Spleen (tissue), 11 donors: Measurements from ENCODE around the gene CCDC192. TPM values are rescaled to one million over a fixed set of nuclear protein-coding genes. Genes with fewer than 3 reads are reported as not detected.

Experiments
- DNase-seq: peaks from one replicate; pipeline ENCODE4 v3.0.0-alpha.2; 2020
- H3K27ac ChIP-seq, 8 donors: fragments of 200-600 bp; sonication (generic) in 7 of 8; 1 replicate in 4 of 8; 2 replicates in 4 of 8; pipeline versions ENCODE4 v1.5.0 to v1.8.0; 2016 to 2021; ENCODE audit warnings: inconsistent platforms in 4 of 8, mild to moderate bottlenecking in 4 of 8, moderate library complexity in 1 of 8
- H3K27me3 ChIP-seq, 7 donors: fragments of 200-600 bp; sonication (generic) in 6 of 7; replicated peaks in 1 of 7; 1 replicate in 4 of 7; 2 replicates in 3 of 7; pipeline versions ENCODE4 v1.5.0 to v1.8.0; 2016 to 2021; ENCODE audit warnings: inconsistent platforms in 3 of 7, mild to moderate bottlenecking in 1 of 7
- H3K36me3 ChIP-seq, 6 donors: fragments of 200-600 bp; sonication (generic) in 5 of 6; 1 replicate in 4 of 6; 2 replicates in 2 of 6; pipeline versions ENCODE4 v1.5.0 to v1.8.0; 2016 to 2021; ENCODE audit warnings: inconsistent platforms in 2 of 6
- H3K4me1 ChIP-seq, 6 donors: fragments of 200-600 bp; sonication (generic) in 5 of 6; 1 replicate in 3 of 6; 2 replicates in 3 of 6; pipeline versions ENCODE4 v1.5.0 to v1.8.0; 2016 to 2021; ENCODE audit warnings: inconsistent platforms in 3 of 6
- H3K4me3 ChIP-seq, 8 donors: fragments of 200-600 bp; sonication (generic) in 7 of 8; 1 replicate in 4 of 8; 2 replicates in 4 of 8; pipeline versions ENCODE4 v1.5.0 to v1.8.0; 2016 to 2021; ENCODE audit warnings: inconsistent platforms in 4 of 8, mild to moderate bottlenecking in 4 of 8, moderate library complexity in 2 of 8
- H3K9me3 ChIP-seq, 8 donors: fragments of 200-600 bp; sonication (generic) in 7 of 8; 1 replicate in 4 of 8; 2 replicates in 4 of 8; pipeline versions ENCODE4 v1.5.0 to v1.8.0; 2016 to 2021; ENCODE audit warnings: inconsistent platforms in 4 of 8
- POLR2A ChIP-seq, 3 donors: fragments of 450-650 bp; IDR thresholded peaks; one replicate each; pipeline ENCODE4 v1.5.1; 2017; ENCODE audit warnings: antibody characterized with exemption in 3 of 3, mild to moderate bottlenecking in 1 of 3
- POLR2AphosphoS5 ChIP-seq, 3 donors: sonication (generic); formaldehyde crosslinking; IDR thresholded peaks; one replicate each; pipeline ENCODE4 v1.5.1; 2017; ENCODE audit warnings: antibody characterized with exemption in 3 of 3
- WGBS, 5 donors: extraction: QIAGEN DNeasy Blood & Tissue Kit in 3 of 5; methylation state at CpG; one replicate each; pipeline versions ENCODE4 v1.1.5 to v1.1.7; 2013 to 2018; 5-methylcytosine and 5-hydroxymethylcytosine counted together
- intact Hi-C: fragments of 100-400 bp; cut with DNase I; formaldehyde crosslinking; loops from one replicate; pipeline ENCODE4 v1.15.0; 2023; ENCODE audit warnings: low total_unique reads
- polyA plus RNA-seq, 3 donors: library from polyadenylated mRNA; stranded (reverse); fragments of 200-250 nt; gene quantifications; one replicate each; pipeline ENCODE4 v1.2.1, GENCODE V29; 2013
- total RNA-seq, 7 donors: library from RNA; depleted of rRNA in 3 of 7; stranded (reverse); fragments of >200 nt in 3 of 7; fragmentation: NEBNext Ultra II Directional in 4 of 7; extraction: Animal tissue kit (Norgen Biotek cat#: 25700) in 4 of 7; gene quantifications; one replicate each; pipeline versions ENCODE4 v1.1.0 to v1.2.1, GENCODE V29; 2016 to 2021
- TF ChIP-seq, protein P1 (sequence below), 11 experiments: fragments of 200-600 bp in 7 of 11; fragments of 450-650 bp in 4 of 11; sonication (generic) in 4 of 11; IDR thresholded peaks in 8 of 11; conservative IDR thresholded peaks in 3 of 11; 1 replicate in 7 of 11; 2 replicates in 4 of 11; pipeline versions ENCODE4 v1.4.0 to v1.8.0; 2016 to 2021; ENCODE audit warnings: antibody characterized with exemption in 11 of 11, inconsistent platforms in 4 of 11, mild to moderate bottlenecking in 1 of 11
- donor health status: healthy with polysubstance abuse.
- donor health status: DM: no; HTN: no; CAD: no; lungs with moderate emphysema.
- donor health status: DM: no; HTN: no; CAD: no.
- donor health status: Bipolar disorder and iron deficiency.
- donor health status: healthy.
- donor health status: DM: no; HTN: no; CAD: no.
- donor health status: DM: yes; HTN: yes; CAD: no.

Gene CCDC192
- total and polyA plus RNA-seq, 10 donors: not detected

DNA sequence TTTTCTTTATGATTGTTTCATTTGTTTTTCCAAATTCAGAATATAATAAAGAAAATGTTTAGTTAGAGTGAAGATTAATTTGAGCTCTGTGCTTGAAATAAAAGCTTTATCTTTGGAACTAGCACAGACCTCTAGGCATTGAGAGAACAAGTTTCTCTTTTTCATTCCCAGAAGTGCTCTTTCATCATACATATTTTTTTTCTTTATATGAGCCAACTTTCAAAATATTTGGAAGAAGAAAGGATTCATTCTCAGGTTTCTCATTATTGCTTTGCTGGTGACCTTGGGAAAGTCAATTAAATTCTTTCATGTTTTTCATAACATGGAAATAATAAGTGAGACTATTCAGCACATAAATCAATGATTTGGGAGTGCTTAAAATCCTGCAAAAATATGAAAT, 37.5 kb upstream of the CCDC192 start:
- Histone ChIP-seq H3K4me3 (no peak overlapping the region), H3K36me3 (no peaks in the 10 kb centered on the region), H3K27ac (no peak overlapping the region), H3K4me1 (no peaks in the 10 kb centered on the region), H3K27me3 (no peaks in the 10 kb centered on the region), H3K9me3 (no peaks in the 10 kb centered on the region)
- no peak for DNase-seq
- TF ChIP-seq POLR2AphosphoS5 (IDR thresholded peaks at IDR 0.05) (no peak), POLR2A (IDR thresholded peaks at IDR 0.05) (no peak)
- TF ChIP-seq, protein P1, sequence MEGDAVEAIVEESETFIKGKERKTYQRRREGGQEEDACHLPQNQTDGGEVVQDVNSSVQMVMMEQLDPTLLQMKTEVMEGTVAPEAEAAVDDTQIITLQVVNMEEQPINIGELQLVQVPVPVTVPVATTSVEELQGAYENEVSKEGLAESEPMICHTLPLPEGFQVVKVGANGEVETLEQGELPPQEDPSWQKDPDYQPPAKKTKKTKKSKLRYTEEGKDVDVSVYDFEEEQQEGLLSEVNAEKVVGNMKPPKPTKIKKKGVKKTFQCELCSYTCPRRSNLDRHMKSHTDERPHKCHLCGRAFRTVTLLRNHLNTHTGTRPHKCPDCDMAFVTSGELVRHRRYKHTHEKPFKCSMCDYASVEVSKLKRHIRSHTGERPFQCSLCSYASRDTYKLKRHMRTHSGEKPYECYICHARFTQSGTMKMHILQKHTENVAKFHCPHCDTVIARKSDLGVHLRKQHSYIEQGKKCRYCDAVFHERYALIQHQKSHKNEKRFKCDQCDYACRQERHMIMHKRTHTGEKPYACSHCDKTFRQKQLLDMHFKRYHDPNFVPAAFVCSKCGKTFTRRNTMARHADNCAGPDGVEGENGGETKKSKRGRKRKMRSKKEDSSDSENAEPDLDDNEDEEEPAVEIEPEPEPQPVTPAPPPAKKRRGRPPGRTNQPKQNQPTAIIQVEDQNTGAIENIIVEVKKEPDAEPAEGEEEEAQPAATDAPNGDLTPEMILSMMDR (IDR thresholded peaks at IDR 0.05 in 8 of 11, conservative IDR thresholded peaks at IDR 0.05 in 3 of 11): no peak
- intact Hi-C loops: no loop called here

DNA sequence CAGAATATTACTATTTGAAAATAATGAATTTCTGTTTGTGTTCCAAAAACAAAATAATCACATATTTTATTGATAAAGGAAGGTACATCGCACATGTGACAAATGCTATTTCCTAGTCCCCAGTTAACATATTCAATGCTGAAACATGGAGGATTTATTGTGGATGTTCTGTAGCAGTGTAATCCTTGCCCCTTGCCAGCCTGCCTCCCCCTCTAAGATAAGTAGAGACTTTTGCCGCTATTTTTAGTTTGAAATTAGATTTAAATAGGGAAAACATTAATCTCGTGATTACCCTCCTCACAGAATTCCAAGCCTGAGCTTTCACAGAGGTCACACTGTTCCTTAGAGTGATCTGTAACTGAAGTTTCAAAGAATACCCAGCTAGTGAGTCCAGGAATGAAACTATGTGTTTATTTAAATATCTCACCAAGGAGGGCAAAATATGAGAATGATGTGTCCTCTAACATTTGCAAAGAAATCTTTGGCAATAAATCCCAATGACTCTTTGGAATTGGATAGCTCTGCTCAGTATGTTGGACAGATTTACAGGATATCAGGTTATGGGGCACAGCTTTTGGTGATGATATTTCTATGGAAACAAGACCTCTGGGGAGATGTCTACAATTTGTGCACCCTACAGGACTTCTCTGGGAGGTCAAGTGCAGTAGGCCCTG, 37.0 kb upstream of the CCDC192 start:
- intact Hi-C loops: no loop called here
- TF ChIP-seq POLR2A (IDR thresholded peaks at IDR 0.05) (no peak), POLR2AphosphoS5 (IDR thresholded peaks at IDR 0.05) (no peak)
- TF ChIP-seq, protein P1 (IDR thresholded peaks at IDR 0.05 in 8 of 11, conservative IDR thresholded peaks at IDR 0.05 in 3 of 11): no peak
- 82 to 93% (median 88%) methylated on average over 3 of the region's 3 CpGs for WGBS, 5 donors

DNA sequence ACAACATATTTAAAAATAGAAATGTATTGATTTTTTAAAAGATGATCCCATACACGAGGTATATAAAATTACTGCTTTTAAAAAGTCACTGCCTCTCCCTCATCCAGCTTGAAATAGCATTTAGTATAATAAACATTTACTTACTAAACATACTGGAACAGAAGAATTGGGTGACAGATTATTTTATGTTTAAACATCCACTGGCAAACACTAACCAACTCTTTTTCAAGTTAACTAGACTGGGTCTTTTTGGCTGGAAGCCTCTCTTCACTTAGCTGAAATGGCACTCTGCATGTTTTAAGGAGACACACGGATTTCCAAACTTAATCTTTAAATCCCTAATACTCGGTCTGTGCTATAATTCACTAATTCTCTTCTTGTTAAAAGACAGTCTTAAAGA, 35.3 kb upstream of the CCDC192 start:
- 54 to 77% (median 72%) methylated on average over 3 of the region's 3 CpGs for WGBS, 5 donors
- no peak overlapping the region for H3K4me3 ChIP-seq
- intact Hi-C loops: no loop called here
- DNase-seq: no peak
- H3K27ac ChIP-seq: no peak overlapping the region
- H3K27me3 ChIP-seq: no peaks in the 10 kb centered on the region
- H3K4me1 ChIP-seq: no peaks in the 10 kb centered on the region
- H3K9me3 ChIP-seq: no peaks in the 10 kb centered on the region
- no peaks in the 10 kb centered on the region for H3K36me3 ChIP-seq
- TF ChIP-seq POLR2A (IDR thresholded peaks at IDR 0.05) (no peak), POLR2AphosphoS5 (IDR thresholded peaks at IDR 0.05) (no peak)
- TF ChIP-seq, protein P1 (IDR thresholded peaks at IDR 0.05 in 8 of 11, conservative IDR thresholded peaks at IDR 0.05 in 3 of 11): no peak

More for the DNA sequence above, 37.0 kb upstream of the CCDC192 start:
- Histone ChIP-seq H3K27me3 (no peaks in the 10 kb centered on the region), H3K4me1 (no peaks in the 10 kb centered on the region), H3K9me3 (no peaks in the 10 kb centered on the region), H3K27ac (no peak overlapping the region), H3K4me3 (no peak overlapping the region), H3K36me3 (no peaks in the 10 kb centered on the region)
- DNase-seq: no peak

DNA sequence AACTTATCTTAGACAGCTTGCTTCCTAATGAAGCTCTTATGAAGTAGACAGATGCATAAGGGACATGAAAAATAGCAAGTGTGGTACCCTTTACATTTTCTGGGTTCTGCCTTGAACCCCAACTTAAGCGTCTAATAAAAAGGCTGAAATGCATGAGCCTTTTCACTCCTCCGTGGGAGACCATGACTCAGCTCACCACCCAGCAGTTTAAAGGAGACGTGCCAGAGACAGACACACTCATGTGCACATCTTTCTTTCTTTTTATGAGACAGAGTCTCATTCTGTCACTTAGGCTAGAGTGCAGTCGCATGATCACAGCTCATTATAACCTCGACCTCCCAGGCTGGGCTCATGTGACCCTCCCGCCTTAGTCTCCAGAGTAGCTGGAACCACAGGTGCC, 32.0 kb upstream of the CCDC192 start:
- H3K9me3 ChIP-seq: no peaks in the 10 kb centered on the region
- TF ChIP-seq POLR2A (IDR thresholded peaks at IDR 0.05) (no peak), POLR2AphosphoS5 (IDR thresholded peaks at IDR 0.05) (no peak)
- TF ChIP-seq, protein P1 (IDR thresholded peaks at IDR 0.05 in 8 of 11, conservative IDR thresholded peaks at IDR 0.05 in 3 of 11): no peak
- H3K4me3 ChIP-seq: no peak overlapping the region
- 81 to 96% (median 83%) methylated on average over 6 of the region's 6 CpGs for WGBS, 5 donors
- no peak for DNase-seq
- intact Hi-C loops: no loop called here
- no peaks in the 10 kb centered on the region for H3K27me3 ChIP-seq
- no peaks in the 10 kb centered on the region for H3K4me1 ChIP-seq
- no peaks in the 10 kb centered on the region for H3K36me3 ChIP-seq
- H3K27ac ChIP-seq: no peak overlapping the region
